GM23338 (cell line): ENCODE data around the gene MACROD1. TPM values are rescaled to one million over a fixed set of nuclear protein-coding genes. Genes with fewer than 3 reads are reported as not detected.

Experiments used
- ATAC-seq: fragments of 200-7000 bp; cut with Tn5 transposase; 3 replicates; pipeline ENCODE4 v1.9.1; 2020
- DNase-seq: peaks from one replicate; pipeline ENCODE4 v3.0.0-alpha.2; 2015; ENCODE audit warnings: low spot score
- H2AFZ ChIP-seq: fragments of 200-600 bp; sonication (generic); 2 replicates; pipeline ENCODE4 v1.8.0; 2016; ENCODE audit warnings: antibody characterized with exemption, mild to moderate bottlenecking, moderate library complexity
- H3F3A ChIP-seq: fragments of 200-600 bp; sonication (generic); replicated peaks from 2 replicates; pipeline ENCODE4 v1.8.0; 2017; ENCODE audit warnings: antibody characterized with exemption, mixed run types, low read depth
- H3K27ac ChIP-seq: fragments of 200-600 bp; sonication (generic); 2 replicates; pipeline ENCODE4 v1.6.1; 2016; ENCODE audit warnings: low read depth
- H3K27me3 ChIP-seq: fragments of 200-600 bp; sonication (generic); 2 replicates; pipeline ENCODE4 v1.8.0; 2016; ENCODE audit warnings: mild to moderate bottlenecking, mixed run types, moderate library complexity; ENCODE audit not compliant: insufficient read depth
- H3K36me3 ChIP-seq: fragments of 200-600 bp; sonication (generic); 2 replicates; pipeline ENCODE4 v1.8.0; 2016; ENCODE audit warnings: mild to moderate bottlenecking; ENCODE audit not compliant: insufficient read depth
- H3K4me1 ChIP-seq: fragments of 200-600 bp; sonication (generic); 2 replicates; pipeline ENCODE4 v1.8.0; 2016; ENCODE audit warnings: mild to moderate bottlenecking, moderate library complexity; ENCODE audit not compliant: insufficient read depth
- H3K4me2 ChIP-seq: fragments of 200-600 bp; sonication (generic); 2 replicates; pipeline ENCODE4 v1.7.1; 2017; ENCODE audit warnings: mixed run types
- H3K4me3 ChIP-seq: fragments of 200-600 bp; sonication (generic); 2 replicates; pipeline ENCODE4 v1.6.1; 2016; ENCODE audit warnings: mixed run types
- H3K79me2 ChIP-seq: fragments of 200-600 bp; sonication (generic); replicated peaks from 2 replicates; pipeline ENCODE4 v1.8.0; 2017; ENCODE audit warnings: mild to moderate bottlenecking; ENCODE audit not compliant: insufficient read depth
- H3K9me2 ChIP-seq: fragments of 200-600 bp; sonication (generic); 2 replicates; pipeline ENCODE4 v1.8.0; 2017; ENCODE audit not compliant: insufficient read depth
- H4K20me1 ChIP-seq: fragments of 200-600 bp; sonication (generic); replicated peaks from 2 replicates; pipeline ENCODE4 v1.8.0; 2017; ENCODE audit warnings: mild to moderate bottlenecking; ENCODE audit not compliant: insufficient read depth
- H3K27ac Mint-ChIP-seq: 2 replicates; pipeline ENCODE4 v1.8.0; 2020; ENCODE audit warnings: inconsistent platforms, mild to moderate bottlenecking, moderate library complexity, mixed read lengths
- H3K27me3 Mint-ChIP-seq: 3 replicates; pipeline ENCODE4 v1.8.0; 2022; ENCODE audit warnings: low read depth, mild to moderate bottlenecking, moderate library complexity, mixed read lengths, inconsistent platforms; ENCODE audit not compliant: insufficient read depth, poor library complexity
- H3K36me3 Mint-ChIP-seq: 3 replicates; pipeline ENCODE4 v1.8.0; 2021; ENCODE audit warnings: low read depth, mild to moderate bottlenecking, inconsistent platforms, moderate library complexity, mixed read lengths
- H3K4me1 Mint-ChIP-seq: 3 replicates; pipeline ENCODE4 v1.8.0; 2020; ENCODE audit warnings: mild to moderate bottlenecking, inconsistent platforms, mixed read lengths
- H3K4me3 Mint-ChIP-seq: 3 replicates; pipeline ENCODE4 v1.8.0; 2021; ENCODE audit warnings: moderate library complexity, mild to moderate bottlenecking, inconsistent platforms, mixed read lengths
- H3K9me3 Mint-ChIP-seq: 3 replicates; pipeline ENCODE4 v1.8.0; 2020; ENCODE audit warnings: moderate library complexity, mild to moderate bottlenecking, inconsistent platforms, mixed read lengths
- CREB1 ChIP-seq: fragments of 250-450 bp; sonication (Bioruptor Pico); IDR thresholded peaks from 2 replicates; pipeline ENCODE4 v1.5.0; 2020; ENCODE audit warnings: low read depth, mild to moderate bottlenecking, moderate library complexity
- NANOG ChIP-seq: IDR thresholded peaks from 2 replicates; pipeline ENCODE4 v1.6.1; 2016; ENCODE audit warnings: antibody characterized with exemption, borderline replicate concordance
- POLR2AphosphoS5 ChIP-seq: IDR thresholded peaks from 2 replicates; pipeline ENCODE4 v1.6.1; 2016; ENCODE audit warnings: antibody characterized with exemption, low read depth
- ZNF331 ChIP-seq: fragments of 250-450 bp; sonication (Bioruptor Pico); IDR thresholded peaks from 2 replicates; pipeline ENCODE4 v1.5.0; 2020; ENCODE audit warnings: low read depth, mild to moderate bottlenecking, moderate library complexity
- polyA plus RNA-seq: library from polyadenylated mRNA; unstranded; fragments of >200 nt; fragmentation: Nextera tagmentation; extraction: Ambion mirVana; gene quantifications from 2 replicates; pipeline ENCODE4 v1.2.1, GENCODE V29; 2016
- total RNA-seq: library from RNA; depleted of rRNA; stranded (reverse); fragments of >200 nt; shearing (Covaris generic); gene quantifications from 2 replicates; pipeline ENCODE4 v1.2.3, GENCODE V29; 2014
- TF ChIP-seq, protein P1 (sequence below): fragments of 250-450 bp; sonication (Bioruptor Pico); IDR thresholded peaks from 2 replicates; pipeline ENCODE4 v1.5.0; 2020; ENCODE audit warnings: mild to moderate bottlenecking, moderate library complexity
- TF ChIP-seq, protein P2 (sequence below), 2 experiments: fragments of 200-600 bp in 1 of 2; sonication (generic) in 1 of 2; conservative IDR thresholded peaks; 2 replicates each; pipeline versions ENCODE4 v1.5.1 to v1.6.1; 2016 to 2017; ENCODE audit warnings: antibody characterized with exemption in 2 of 2, low read depth in 2 of 2, mild to moderate bottlenecking in 2 of 2, moderate library complexity in 1 of 2
- TF ChIP-seq, protein P3 (sequence below): IDR thresholded peaks from 2 replicates; pipeline ENCODE4 v1.6.1; 2016; ENCODE audit warnings: antibody characterized with exemption

The MACROD1 gene
- total and polyA plus RNA-seq, 2 experiments from 2014 or later = 33.0 to 51.6 TPM

DNA sequence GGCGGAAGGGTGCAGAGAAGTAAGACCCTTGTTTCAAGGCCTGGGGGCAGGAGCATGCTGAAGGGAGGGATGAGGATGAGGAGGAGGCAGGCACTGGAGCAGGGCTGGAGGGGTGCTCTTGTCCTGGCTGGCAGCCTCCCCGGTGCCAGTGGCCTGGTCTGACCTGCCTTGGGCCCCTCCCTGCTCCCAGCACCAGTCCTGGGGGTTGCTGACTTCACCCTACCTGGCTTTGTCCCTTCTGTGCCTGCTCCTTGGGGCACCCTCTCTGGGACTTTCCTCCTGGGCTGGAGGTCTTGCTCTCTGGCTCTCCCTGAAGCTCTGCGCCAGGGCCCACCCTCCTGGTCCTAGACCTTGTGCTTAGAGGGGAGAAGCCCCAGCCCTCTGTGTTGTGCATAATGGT is 134.9 kb downstream of the MACROD1 start (continued):
- TF ChIP-seq, protein P1, sequence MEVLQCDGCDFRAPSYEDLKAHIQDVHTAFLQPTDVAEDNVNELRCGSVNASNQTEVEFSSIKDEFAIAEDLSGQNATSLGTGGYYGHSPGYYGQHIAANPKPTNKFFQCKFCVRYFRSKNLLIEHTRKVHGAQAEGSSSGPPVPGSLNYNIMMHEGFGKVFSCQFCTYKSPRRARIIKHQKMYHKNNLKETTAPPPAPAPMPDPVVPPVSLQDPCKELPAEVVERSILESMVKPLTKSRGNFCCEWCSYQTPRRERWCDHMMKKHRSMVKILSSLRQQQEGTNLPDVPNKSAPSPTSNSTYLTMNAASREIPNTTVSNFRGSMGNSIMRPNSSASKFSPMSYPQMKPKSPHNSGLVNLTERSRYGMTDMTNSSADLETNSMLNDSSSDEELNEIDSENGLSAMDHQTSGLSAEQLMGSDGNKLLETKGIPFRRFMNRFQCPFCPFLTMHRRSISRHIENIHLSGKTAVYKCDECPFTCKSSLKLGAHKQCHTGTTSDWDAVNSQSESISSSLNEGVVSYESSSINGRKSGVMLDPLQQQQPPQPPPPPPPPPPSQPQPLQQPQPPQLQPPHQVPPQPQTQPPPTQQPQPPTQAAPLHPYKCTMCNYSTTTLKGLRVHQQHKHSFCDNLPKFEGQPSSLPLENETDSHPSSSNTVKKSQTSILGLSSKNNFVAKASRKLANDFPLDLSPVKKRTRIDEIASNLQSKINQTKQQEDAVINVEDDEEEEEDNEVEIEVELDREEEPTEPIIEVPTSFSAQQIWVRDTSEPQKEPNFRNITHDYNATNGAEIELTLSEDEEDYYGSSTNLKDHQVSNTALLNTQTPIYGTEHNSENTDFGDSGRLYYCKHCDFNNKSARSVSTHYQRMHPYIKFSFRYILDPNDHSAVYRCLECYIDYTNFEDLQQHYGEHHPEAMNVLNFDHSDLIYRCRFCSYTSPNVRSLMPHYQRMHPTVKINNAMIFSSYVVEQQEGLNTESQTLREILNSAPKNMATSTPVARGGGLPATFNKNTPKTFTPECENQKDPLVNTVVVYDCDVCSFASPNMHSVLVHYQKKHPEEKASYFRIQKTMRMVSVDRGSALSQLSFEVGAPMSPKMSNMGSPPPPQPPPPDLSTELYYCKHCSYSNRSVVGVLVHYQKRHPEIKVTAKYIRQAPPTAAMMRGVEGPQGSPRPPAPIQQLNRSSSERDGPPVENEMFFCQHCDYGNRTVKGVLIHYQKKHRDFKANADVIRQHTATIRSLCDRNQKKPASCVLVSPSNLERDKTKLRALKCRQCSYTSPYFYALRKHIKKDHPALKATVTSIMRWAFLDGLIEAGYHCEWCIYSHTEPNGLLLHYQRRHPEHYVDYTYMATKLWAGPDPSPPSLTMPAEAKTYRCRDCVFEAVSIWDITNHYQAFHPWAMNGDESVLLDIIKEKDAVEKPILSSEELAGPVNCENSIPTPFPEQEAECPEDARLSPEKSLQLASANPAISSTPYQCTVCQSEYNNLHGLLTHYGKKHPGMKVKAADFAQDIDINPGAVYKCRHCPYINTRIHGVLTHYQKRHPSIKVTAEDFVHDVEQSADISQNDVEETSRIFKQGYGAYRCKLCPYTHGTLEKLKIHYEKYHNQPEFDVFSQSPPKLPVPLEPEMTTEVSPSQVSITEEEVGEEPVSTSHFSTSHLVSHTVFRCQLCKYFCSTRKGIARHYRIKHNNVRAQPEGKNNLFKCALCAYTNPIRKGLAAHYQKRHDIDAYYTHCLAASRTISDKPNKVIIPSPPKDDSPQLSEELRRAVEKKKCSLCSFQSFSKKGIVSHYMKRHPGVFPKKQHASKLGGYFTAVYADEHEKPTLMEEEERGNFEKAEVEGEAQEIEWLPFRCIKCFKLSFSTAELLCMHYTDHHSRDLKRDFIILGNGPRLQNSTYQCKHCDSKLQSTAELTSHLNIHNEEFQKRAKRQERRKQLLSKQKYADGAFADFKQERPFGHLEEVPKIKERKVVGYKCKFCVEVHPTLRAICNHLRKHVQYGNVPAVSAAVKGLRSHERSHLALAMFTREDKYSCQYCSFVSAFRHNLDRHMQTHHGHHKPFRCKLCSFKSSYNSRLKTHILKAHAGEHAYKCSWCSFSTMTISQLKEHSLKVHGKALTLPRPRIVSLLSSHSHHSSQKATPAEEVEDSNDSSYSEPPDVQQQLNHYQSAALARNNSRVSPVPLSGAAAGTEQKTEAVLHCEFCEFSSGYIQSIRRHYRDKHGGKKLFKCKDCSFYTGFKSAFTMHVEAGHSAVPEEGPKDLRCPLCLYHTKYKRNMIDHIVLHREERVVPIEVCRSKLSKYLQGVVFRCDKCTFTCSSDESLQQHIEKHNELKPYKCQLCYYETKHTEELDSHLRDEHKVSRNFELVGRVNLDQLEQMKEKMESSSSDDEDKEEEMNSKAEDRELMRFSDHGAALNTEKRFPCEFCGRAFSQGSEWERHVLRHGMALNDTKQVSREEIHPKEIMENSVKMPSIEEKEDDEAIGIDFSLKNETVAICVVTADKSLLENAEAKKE (CRISPR knock-in tag) = no peak
- no peak for TF ChIP-seq ZNF331 (CRISPR knock-in tag)
- TF ChIP-seq, protein P2, sequence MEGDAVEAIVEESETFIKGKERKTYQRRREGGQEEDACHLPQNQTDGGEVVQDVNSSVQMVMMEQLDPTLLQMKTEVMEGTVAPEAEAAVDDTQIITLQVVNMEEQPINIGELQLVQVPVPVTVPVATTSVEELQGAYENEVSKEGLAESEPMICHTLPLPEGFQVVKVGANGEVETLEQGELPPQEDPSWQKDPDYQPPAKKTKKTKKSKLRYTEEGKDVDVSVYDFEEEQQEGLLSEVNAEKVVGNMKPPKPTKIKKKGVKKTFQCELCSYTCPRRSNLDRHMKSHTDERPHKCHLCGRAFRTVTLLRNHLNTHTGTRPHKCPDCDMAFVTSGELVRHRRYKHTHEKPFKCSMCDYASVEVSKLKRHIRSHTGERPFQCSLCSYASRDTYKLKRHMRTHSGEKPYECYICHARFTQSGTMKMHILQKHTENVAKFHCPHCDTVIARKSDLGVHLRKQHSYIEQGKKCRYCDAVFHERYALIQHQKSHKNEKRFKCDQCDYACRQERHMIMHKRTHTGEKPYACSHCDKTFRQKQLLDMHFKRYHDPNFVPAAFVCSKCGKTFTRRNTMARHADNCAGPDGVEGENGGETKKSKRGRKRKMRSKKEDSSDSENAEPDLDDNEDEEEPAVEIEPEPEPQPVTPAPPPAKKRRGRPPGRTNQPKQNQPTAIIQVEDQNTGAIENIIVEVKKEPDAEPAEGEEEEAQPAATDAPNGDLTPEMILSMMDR (conservative IDR thresholded peaks at IDR 0.05; ENCODE audit: low read depth in 2 of 2) = no peak

DNA sequence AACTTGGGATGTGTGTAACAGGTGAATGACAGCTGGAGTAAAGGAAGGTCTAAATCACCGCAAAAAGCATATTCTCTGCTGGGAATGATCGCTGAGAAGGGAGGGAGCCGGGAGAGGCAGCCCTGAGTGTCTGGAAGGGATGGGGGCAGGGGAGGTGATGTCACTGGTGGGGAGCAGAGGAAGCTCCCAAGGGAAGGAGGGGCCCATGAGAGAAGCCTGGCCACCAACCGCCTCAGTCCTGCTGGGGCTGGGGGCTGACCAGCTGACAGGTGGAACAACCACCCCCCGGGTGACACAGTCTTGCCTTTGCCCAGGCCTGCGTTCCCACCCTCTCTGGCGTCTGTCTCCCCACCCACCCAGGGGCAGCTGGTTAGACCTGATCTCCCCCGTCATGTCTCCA is 136.1 kb downstream of the MACROD1 start:
- Mint-ChIP-seq H3K4me3 (peak overlapping the region; percentile 33; the same call in 1 of the 3 replicates), H3K27me3 (peaks cover 77% of the 10 kb centered on the region), H3K9me3 (peaks cover 3% of the 10 kb centered on the region; the same call in 2 of the 3 replicates), H3K36me3 (peaks cover 4% of the 10 kb centered on the region; the same call in 1 of the 3 replicates), H3K27ac (no peak overlapping the region), H3K4me1 (peaks cover 49% of the 10 kb centered on the region)
- Histone ChIP-seq H3K4me2 (peak overlapping the region; percentile 72; the same call in 1 of the 2 replicates), H3K36me3 (no peaks in the 10 kb centered on the region), H3K27me3 (peaks cover 61% of the 10 kb centered on the region), H2AFZ (no peak overlapping the region), H3F3A (peaks cover 14% of the 10 kb centered on the region), H3K4me1 (peaks cover 48% of the 10 kb centered on the region), H3K4me3 (no peak overlapping the region), H3K27ac (no peak overlapping the region), H3K79me2 (no peaks in the 10 kb centered on the region), H3K9me2 (no peaks in the 10 kb centered on the region), H4K20me1 (no peaks in the 10 kb centered on the region; the same call in 1 of the 2 replicates)
- ATAC-seq (no peak), DNase-seq (no peak)
- TF ChIP-seq POLR2AphosphoS5 = no peak
- TF ChIP-seq, protein P3, sequence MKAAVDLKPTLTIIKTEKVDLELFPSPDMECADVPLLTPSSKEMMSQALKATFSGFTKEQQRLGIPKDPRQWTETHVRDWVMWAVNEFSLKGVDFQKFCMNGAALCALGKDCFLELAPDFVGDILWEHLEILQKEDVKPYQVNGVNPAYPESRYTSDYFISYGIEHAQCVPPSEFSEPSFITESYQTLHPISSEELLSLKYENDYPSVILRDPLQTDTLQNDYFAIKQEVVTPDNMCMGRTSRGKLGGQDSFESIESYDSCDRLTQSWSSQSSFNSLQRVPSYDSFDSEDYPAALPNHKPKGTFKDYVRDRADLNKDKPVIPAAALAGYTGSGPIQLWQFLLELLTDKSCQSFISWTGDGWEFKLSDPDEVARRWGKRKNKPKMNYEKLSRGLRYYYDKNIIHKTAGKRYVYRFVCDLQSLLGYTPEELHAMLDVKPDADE = no peak
- TF ChIP-seq NANOG = no peak
- no peak for TF ChIP-seq CREB1 (CRISPR knock-in tag)
- no peak for TF ChIP-seq ZNF331 (CRISPR knock-in tag)
